HEK293 (cell line): ENCODE measurements around the gene SULT1A3.

Experiments used
- ZBTB48 ChIP-seq: fragments of 450-650 bp; formaldehyde crosslinking; IDR thresholded peaks from 2 replicates; pipeline ENCODE4 v1.5.1; 2016; ENCODE audit warnings: missing biosample characterization, missing genetic modification characterization
- ZNF146 ChIP-seq: fragments of 450-650 bp; formaldehyde crosslinking; IDR thresholded peaks from 2 replicates; pipeline ENCODE4 v1.5.1; 2016; ENCODE audit warnings: missing biosample characterization, missing genetic modification characterization
- TF ChIP-seq, protein P1 (sequence below): fragments of 450-650 bp; formaldehyde crosslinking; IDR thresholded peaks from 2 replicates; pipeline ENCODE4 v1.5.1; 2016; ENCODE audit warnings: missing biosample characterization, missing genetic modification characterization

DNA sequence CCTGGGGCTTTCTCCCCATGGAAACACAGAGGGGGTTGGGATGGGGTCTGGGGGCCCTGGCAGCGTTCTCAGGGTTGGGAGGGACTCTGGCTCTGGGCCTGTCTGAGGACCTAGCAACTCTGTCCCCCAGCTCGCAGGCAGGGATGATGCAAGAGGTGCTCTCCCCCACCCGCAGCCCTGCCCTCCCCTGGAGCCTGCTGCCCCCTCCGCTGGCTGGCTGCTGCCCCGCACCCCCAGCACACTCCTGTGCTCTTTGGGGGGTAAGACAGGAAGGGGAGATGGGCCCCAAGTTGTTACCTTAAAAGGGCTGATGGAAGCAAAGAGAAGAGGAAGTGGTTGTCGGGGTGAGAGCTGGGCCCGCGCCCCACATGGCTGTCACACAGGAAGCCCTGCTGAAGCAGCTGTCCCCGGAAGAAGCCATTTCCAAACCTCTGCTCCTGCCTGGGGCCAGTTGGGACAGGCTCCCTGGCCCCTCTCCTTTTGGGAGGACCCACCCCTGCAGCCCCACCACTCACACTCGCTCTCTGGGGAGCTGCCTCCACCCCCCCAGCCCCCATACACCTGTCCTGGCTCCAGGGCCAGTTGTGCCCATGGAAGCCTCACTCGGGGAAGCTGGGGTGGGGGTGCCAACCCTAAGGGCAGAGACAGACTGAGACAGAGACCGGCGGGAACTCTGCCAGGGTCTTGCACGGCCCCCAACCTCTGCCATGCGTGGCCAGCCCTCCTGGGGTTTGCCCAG lies 13.2 kb upstream of the SULT1A3 start:
- TF ChIP-seq ZBTB48 (no peak), ZNF146 (no peak)
- TF ChIP-seq, protein P1, sequence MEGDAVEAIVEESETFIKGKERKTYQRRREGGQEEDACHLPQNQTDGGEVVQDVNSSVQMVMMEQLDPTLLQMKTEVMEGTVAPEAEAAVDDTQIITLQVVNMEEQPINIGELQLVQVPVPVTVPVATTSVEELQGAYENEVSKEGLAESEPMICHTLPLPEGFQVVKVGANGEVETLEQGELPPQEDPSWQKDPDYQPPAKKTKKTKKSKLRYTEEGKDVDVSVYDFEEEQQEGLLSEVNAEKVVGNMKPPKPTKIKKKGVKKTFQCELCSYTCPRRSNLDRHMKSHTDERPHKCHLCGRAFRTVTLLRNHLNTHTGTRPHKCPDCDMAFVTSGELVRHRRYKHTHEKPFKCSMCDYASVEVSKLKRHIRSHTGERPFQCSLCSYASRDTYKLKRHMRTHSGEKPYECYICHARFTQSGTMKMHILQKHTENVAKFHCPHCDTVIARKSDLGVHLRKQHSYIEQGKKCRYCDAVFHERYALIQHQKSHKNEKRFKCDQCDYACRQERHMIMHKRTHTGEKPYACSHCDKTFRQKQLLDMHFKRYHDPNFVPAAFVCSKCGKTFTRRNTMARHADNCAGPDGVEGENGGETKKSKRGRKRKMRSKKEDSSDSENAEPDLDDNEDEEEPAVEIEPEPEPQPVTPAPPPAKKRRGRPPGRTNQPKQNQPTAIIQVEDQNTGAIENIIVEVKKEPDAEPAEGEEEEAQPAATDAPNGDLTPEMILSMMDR, result no peak
